Measurements from ENCODE around the gene MACROD1. TPM values are rescaled to one million over a fixed set of nuclear protein-coding genes. Genes with fewer than 3 reads are reported as not detected.

Gene MACROD1
- total and polyA plus RNA-seq, 7 experiments from 2014 or later: 5.4 to 16.2 (median 9.7) TPM

- Histone ChIP-seq H3K27me3 (ENCODE audit: control insufficient read depth in 2 of 2, insufficient read depth in 2 of 2, low read length in 2 of 2) (no peaks in the 10 kb centered on the region), H3K9me3 (ENCODE audit: control insufficient read depth in 2 of 3, low read length in 3 of 3) (no peaks in the 10 kb centered on the region), H3K36me3 (ENCODE audit: control insufficient read depth in 2 of 3, insufficient read depth in 3 of 3, low read length in 3 of 3) (no peaks in the 10 kb centered on the region), H3K4me1 (ENCODE audit: control insufficient read depth in 2 of 2, insufficient read depth in 2 of 2, low read length in 2 of 2) (no peaks in the 10 kb centered on the region), H3K4me3 (ENCODE audit: low read length) (no peak overlapping the region), H3K27ac (ENCODE audit: low read depth, low read length) (no peak overlapping the region)
- Mint-ChIP-seq H3K27ac (no peak overlapping the region), H3K36me3 (no peaks in the 10 kb centered on the region), H3K9me3 (no peaks in the 10 kb centered on the region), H3K27me3 (no peaks in the 10 kb centered on the region), H3K4me3 (no peak overlapping the region), H3K4me1 (peaks cover 0 to 15% (median 9%) of the 10 kb centered on the region in 7 donors)
- DNase-seq (no peak), ATAC-seq (no peak)
- intact Hi-C loops (cut with micrococcal nuclease): no loop called here
- ChIA-PET CTCF (interaction anchor here (0.6 kb wide), 1 partner anchor 91 kb away, joined by 6 read pairs; no protein-coding TSS in a partner anchor), POLR2A (no interaction called here)
These were observed 43.2 kb downstream of the MACROD1 start for GRCh38 chr11:64122411-64123410.

GRCh38 chr11:64121663-64122410 lies 44.1 kb downstream of the MACROD1 start:
- Mint-ChIP-seq H3K4me1 (peaks cover 0 to 15% (median 9%) of the 10 kb centered on the region in 7 donors), H3K27me3 (no peaks in the 10 kb centered on the region), H3K9me3 (no peaks in the 10 kb centered on the region), H3K36me3 (no peaks in the 10 kb centered on the region), H3K4me3 (no peak overlapping the region), H3K27ac (no peak overlapping the region)
- CTCF ChIA-PET: no interaction called here
- H3K36me3 ChIP-seq (ENCODE audit: control insufficient read depth in 2 of 3, insufficient read depth in 3 of 3, low read length in 3 of 3): no peaks in the 10 kb centered on the region
- ATAC-seq (no peak), DNase-seq (no peak)
- H3K4me1 ChIP-seq (ENCODE audit: control insufficient read depth in 2 of 2, insufficient read depth in 2 of 2, low read length in 2 of 2): no peaks in the 10 kb centered on the region
- no peak overlapping the region for H3K4me3 ChIP-seq (ENCODE audit: low read length)
- POLR2A ChIA-PET: no interaction called here
- no peaks in the 10 kb centered on the region for H3K9me3 ChIP-seq (ENCODE audit: control insufficient read depth in 2 of 3, low read length in 3 of 3)
- no peak overlapping the region for H3K27ac ChIP-seq (ENCODE audit: low read depth, low read length)
- no peaks in the 10 kb centered on the region for H3K27me3 ChIP-seq (ENCODE audit: control insufficient read depth in 2 of 2, insufficient read depth in 2 of 2, low read length in 2 of 2)
- intact Hi-C loops (cut with micrococcal nuclease): no loop called here

DNA sequence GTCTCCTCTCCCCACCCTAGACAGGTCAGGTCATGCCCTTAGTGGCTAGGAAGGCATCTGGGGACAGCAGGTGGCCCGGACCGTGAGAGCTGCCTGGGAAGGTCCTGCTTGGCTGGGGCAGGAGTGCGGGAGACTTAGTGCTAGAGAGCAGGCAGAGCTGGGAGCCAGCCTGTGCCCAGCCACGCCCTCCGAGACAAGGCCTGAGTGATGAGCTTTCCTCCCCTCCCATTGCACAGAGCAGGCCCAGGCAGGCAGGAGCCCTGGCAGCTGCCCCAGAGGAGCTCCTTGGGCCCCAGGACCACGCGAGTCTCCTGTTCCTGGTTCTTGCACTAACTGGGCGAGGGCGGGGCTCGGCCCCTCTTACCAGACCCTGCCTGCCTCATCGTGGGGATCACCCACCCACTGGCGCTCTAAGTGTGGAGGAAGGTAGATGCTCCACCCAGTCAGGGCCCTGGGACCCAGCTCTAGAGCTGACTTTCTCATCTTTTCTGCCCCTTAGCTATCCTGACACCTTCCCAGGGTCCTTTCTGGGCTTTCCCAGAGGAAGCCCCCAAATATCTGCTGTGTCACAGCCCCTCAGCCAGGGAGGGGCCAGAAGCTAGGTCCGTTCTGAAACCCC lies 44.9 kb downstream of the MACROD1 start:
- DNase-seq (no peak), ATAC-seq (peak; percentile 10)
- ChIA-PET CTCF (interaction anchor here (0.6 kb wide), 1 partner anchor 25 kb away, joined by 3 read pairs; no protein-coding TSS in a partner anchor), POLR2A (no interaction called here)
- no peaks in the 10 kb centered on the region for H3K27me3 ChIP-seq (ENCODE audit: control insufficient read depth in 2 of 2, insufficient read depth in 2 of 2, low read length in 2 of 2)
- Mint-ChIP-seq H3K27ac (no peak overlapping the region), H3K36me3 (no peaks in the 10 kb centered on the region), H3K27me3 (no peaks in the 10 kb centered on the region), H3K4me1 (peaks cover 0 to 11% (median 5%) of the 10 kb centered on the region in 7 donors), H3K4me3 (no peak overlapping the region), H3K9me3 (no peaks in the 10 kb centered on the region)
- no peaks in the 10 kb centered on the region for H3K36me3 ChIP-seq (ENCODE audit: control insufficient read depth in 2 of 3, insufficient read depth in 3 of 3, low read length in 3 of 3)
- no peak overlapping the region for H3K4me3 ChIP-seq (ENCODE audit: low read length)
- intact Hi-C loops (cut with micrococcal nuclease): no loop called here
- H3K9me3 ChIP-seq (ENCODE audit: control insufficient read depth in 2 of 3, low read length in 3 of 3): no peaks in the 10 kb centered on the region
- no peaks in the 10 kb centered on the region for H3K4me1 ChIP-seq (ENCODE audit: control insufficient read depth in 2 of 2, insufficient read depth in 2 of 2, low read length in 2 of 2)
- no peak overlapping the region for H3K27ac ChIP-seq (ENCODE audit: low read depth, low read length)

- ATAC-seq: no peak
- H3K36me3 Mint-ChIP-seq: peaks cover 0 to 5% (median 0%) of the 10 kb centered on the region in 5 donors
- Histone ChIP-seq H3K4me1 (ENCODE audit: control insufficient read depth in 2 of 2, insufficient read depth in 2 of 2, low read length in 2 of 2) (no peaks in the 10 kb centered on the region), H3K4me3 (ENCODE audit: low read length) (no peak overlapping the region), H3K27ac (ENCODE audit: low read depth, low read length) (no peak overlapping the region), H3K36me3 (ENCODE audit: control insufficient read depth in 2 of 3, insufficient read depth in 3 of 3, low read length in 3 of 3) (no peaks in the 10 kb centered on the region), H3K9me3 (ENCODE audit: control insufficient read depth in 2 of 3, low read length in 3 of 3) (no peaks in the 10 kb centered on the region), H3K27me3 (ENCODE audit: control insufficient read depth in 2 of 2, insufficient read depth in 2 of 2, low read length in 2 of 2) (no peaks in the 10 kb centered on the region)
- no peaks in the 10 kb centered on the region for H3K9me3 Mint-ChIP-seq
- intact Hi-C loops (cut with micrococcal nuclease): no loop called here
- POLR2A ChIA-PET: no interaction called here
- no peak for DNase-seq
- no peaks in the 10 kb centered on the region for H3K4me1 Mint-ChIP-seq
- H3K27ac Mint-ChIP-seq: no peak overlapping the region
- H3K4me3 Mint-ChIP-seq: no peak overlapping the region
- CTCF ChIA-PET: no interaction called here
- no peaks in the 10 kb centered on the region for H3K27me3 Mint-ChIP-seq
These were observed 46.2 kb downstream of the MACROD1 start for GRCh38 chr11:64119700-64120099.

DNA sequence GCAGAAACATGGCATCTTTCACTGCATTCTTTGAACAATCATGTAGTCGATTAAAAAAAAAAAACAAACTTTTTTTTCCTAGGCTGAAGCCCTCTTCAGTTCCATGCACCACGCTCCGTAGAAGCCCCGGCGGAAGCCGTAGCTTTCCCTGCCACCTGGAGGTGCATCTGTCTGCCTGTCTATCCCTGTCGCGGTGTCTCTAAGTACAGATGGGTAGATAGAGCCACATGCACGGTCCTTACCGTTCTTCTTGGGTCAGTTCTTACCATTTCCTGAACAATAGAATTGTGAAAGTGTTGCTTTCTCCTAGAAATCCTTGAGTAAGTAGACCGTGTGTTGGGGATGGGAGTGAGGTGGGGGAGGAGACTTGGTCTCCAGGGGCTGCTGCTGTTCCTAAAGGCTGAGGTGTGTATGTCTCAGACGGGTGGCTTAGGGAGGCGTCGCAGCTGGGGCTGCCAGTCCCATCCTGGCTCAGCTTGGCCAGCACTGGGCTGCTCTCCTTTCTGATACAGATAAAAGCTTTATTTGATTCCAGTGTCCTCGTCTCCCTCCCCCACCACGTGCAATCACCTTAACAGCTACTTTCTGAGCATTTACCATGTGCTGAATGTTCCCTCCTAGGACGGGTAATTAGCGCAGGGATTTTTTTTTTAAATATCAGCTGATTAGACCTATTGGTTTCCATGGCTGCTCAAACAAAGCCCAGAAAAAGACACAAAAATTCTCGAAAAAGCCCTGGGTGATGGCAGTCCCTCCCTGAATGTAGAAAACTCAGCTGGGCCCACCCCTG lies 46.8 kb downstream of the MACROD1 start:
- no peaks in the 10 kb centered on the region for H3K9me3 ChIP-seq (ENCODE audit: control insufficient read depth in 2 of 3, low read length in 3 of 3)
- H3K27ac ChIP-seq (ENCODE audit: low read depth, low read length): no peak overlapping the region
- Mint-ChIP-seq H3K27me3 (no peaks in the 10 kb centered on the region), H3K4me3 (no peak overlapping the region), H3K27ac (no peak overlapping the region), H3K4me1 (no peaks in the 10 kb centered on the region), H3K36me3 (peaks cover 0 to 5% (median 0%) of the 10 kb centered on the region in 5 donors), H3K9me3 (no peaks in the 10 kb centered on the region)
- no peaks in the 10 kb centered on the region for H3K36me3 ChIP-seq (ENCODE audit: control insufficient read depth in 2 of 3, insufficient read depth in 3 of 3, low read length in 3 of 3)
- intact Hi-C loops (cut with micrococcal nuclease): no loop called here
- DNase-seq (no peak), ATAC-seq (no peak)
- POLR2A ChIA-PET: interaction anchor here (0.7 kb wide), 1 partner anchor 653 kb away, joined by 3 read pairs; no protein-coding TSS in a partner anchor
- no peaks in the 10 kb centered on the region for H3K4me1 ChIP-seq (ENCODE audit: control insufficient read depth in 2 of 2, insufficient read depth in 2 of 2, low read length in 2 of 2)
- H3K4me3 ChIP-seq (ENCODE audit: low read length): no peak overlapping the region
- H3K27me3 ChIP-seq (ENCODE audit: control insufficient read depth in 2 of 2, insufficient read depth in 2 of 2, low read length in 2 of 2): no peaks in the 10 kb centered on the region
- CTCF ChIA-PET: interaction anchor here (0.5 kb wide), 1 partner anchor 417 kb away, joined by 3 read pairs; no protein-coding TSS in a partner anchor
